ENCODE measurements around the gene CYP3A4.
"Not testable (repeated sequence)": the region's sequence is repeated elsewhere in the genome, so short reads cannot be mapped to it uniquely, and the experiment has no call there.

CYP3A4 gene

DNA sequence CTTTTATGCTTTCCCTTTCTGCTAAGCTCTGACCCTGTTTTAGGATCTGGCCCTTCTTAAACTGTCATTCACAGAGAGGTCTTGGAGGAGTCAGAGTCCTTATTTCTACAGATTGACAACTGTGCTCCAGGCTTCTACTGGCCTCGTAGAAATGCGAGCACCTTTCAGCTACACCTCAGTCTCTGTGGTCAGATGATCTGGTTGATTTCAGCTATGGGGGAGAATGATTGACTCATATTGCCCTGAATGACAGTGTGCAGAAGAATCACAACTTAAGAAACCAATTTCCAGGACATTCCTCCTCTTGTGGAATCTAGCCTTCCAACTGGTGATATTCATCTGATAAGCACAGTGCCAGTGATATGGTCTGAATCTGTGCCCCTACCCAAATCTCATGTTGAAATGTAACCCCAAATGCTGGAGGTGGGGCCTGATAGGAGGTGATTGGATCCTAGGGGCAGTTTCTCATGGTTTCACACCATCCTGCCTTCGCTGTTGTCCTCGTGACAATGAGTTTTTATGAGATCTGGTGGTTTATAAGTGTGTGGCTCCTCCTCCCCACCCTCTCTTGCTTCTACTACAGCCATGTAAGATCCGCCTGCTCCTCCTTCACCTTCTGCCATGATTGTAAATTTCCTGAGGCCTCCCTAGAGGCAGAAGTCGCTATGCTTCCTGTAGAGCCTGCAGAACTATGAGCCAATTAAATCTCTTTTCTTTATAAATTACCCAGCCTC is 35.0 kb downstream of the CYP3A4 start:
- DNase-seq = no peak

- not testable (repeated sequence) for DNase-seq
Observed at GRCh38 chr7:99746915-99747314, 37.1 kb downstream of the CYP3A4 start.

DNA sequence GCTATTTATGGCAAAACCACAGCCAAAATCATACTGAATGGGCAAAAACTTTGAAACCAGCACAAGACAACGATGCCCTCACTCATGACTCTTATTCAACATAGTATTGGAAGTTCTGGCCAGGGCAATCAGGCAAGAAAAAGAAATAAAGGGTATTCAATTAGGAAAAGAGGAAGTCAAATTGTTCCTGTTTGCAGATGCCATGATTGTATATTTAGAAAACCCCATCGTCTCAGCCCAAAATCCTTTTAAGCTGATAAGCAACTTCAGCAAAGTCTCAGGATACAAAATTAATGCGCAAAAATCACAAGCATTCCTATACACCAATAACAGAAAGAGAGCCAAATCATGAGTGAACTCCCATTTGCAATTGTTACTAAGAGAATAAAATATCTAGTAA is 38.6 kb downstream of the CYP3A4 start:
- not testable (repeated sequence) for DNase-seq

DNA sequence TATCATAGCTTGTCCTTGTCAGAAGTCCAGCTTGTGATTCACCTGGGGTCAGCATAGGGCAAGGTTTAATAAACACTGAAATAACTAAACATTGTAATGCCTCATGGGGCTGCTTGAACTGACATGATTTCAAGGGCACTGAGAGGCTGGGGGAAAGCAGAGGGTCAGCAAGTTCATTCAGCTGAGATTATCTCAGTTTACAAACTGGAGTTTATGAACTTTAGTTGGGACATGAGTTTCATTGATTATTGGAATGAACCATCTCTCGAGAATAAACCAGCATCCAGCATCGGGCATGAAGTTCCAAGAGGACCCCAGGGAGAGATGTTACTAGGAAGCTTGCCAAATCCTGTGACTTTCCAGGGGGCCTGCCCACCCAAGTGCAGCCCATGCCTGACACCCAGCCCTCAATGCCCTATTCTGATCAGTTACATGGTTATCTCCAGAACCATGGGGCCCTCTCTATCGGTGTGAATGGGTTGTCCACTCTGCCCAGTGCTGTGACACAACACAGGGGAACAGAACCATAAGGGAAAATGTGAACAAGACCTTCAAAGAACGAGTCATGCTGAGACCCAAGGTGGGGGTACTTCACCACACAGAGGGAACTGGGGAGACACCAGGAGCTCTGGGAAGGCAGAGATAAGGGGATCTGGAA is 41.1 kb downstream of the CYP3A4 start:
- DNase-seq = no peak

- DNase-seq = no peak
Observed at GRCh38 chr7:99741441-99741795, 42.6 kb downstream of the CYP3A4 start.

GRCh38 chr7:99740573-99741440 is 43.2 kb downstream of the CYP3A4 start:
- DNase-seq = no peak

DNA sequence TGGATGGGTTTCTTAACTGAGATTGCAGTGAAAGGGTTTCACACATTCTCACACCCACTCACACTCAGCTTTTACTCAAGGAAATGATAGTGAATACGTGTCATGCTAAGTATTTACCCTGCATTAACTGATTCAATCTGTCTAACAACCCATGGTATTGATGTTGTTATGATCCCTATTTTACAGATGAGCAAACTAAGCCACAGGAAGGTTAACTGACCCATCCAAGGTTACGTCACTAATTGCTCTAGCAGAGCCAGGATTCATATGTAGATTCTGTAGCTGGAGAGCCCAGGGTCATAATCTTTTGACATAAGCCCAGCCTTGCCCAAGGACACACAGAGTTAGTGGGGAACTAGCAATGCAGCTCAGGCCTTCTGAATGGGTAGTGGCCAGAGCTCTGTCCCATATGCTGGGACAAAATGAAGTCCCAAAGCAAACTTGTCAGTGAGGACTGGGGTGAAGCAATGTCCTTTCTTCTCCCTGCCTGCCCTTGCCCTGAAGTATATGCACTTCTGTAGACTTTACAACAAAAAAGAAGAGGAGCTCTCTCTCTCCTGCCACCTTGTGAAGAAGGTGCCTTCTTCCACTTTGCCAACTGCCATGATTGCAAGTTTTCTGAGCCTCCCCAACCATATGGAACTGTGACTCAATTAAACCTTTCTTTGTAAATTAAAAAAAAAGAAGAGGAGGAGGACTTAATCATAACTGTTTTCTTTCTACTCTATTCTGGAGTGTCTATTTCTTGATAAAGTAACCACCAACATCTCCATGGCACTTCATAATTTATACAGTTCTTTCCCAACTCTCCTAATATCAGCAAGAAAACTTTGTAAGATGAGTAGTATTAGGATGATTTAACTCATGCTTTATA is 44.0 kb downstream of the CYP3A4 start:
- DNase-seq = no peak

DNA sequence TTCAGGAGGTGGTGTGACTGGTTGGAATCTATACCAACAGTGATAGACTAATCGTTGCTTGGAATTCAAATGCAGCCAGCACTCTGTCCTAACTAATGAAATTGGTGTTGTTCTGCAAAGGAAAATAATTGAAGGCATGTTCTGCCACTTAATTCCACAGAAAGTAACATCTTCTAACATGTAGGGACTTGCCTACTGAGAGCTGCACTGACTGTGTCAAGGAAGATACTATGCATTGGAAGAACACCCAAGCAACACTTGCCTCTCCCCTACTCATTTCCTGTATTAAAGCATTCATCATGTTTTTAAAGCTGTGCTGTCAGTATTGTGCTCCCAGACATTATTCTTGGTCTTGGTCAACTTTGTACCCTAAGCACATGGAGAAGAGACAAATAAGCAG is 46.3 kb downstream of the CYP3A4 start:
- DNase-seq = no peak

DNA sequence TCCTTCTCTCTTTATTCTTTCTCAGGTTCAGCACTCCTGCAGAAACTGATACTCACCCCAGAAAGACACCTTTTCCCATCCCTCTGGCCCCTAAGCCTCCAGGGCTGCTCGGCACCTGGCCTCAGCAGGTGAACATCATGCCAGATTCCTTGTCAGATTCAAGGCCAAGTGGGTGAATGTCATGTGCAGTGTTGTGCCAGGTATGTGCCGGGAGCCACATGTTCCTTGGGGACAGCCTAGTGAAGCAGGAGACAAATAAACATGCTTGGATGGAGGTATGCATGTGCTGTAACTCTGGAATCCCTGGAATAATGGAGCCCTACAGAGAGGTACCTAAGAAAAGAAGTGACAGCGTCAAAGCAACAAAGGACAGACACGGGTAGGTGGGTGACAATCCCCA is 47.3 kb downstream of the CYP3A4 start:
- not testable (repeated sequence) for DNase-seq

DNA sequence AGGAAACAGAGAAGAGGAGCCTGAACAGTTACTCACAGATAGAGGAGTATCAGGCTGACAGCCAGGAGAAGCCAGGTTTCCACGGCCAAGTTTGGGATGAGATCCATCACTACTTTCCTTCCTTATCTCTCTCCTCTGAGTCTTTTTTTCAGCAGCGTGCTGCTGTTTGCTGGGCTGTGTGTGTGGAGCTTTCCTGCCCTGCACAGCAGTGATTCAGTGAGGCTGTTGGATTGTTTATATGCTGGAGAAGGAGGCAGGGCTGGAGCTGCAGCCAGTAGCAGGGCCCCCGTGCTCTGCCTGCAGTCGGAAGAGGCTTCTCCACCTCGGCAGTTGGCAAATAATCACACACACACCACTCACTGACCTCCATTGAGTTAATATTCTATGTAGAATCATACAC is 49.0 kb downstream of the CYP3A4 start, which contains the start of gene CYP3A7:
TSS of gene CYP3A7 (minus strand) at position 210 of the 400 bp plus-strand sequence. CDS start at position 107, 103 bp downstream.
- no peak for DNase-seq

DNA sequence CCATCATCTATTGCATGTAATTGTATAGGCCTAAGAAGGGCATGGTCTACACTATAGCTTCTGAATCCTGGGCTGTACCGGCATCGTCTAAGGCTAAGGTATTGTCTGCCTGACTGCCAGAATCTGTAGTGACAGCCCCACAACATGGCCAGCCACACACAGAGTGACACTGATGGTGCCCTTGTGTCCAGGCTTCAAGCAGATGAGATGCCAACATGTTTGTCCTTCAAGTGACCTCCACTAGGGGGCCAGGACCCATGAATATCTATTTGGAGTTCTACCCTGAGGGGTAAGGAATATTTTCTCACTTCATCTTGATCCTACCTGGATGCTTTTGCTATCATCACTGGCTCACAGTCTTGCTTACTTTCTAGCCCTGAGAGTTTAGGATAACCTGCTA is 50.5 kb downstream of the CYP3A4 start:
- DNase-seq = peak in 1 of 2 experiments; percentile 2

GRCh38 chr7:99733003-99733402 is 51.0 kb downstream of the CYP3A4 start:
- DNase-seq = no peak

DNA sequence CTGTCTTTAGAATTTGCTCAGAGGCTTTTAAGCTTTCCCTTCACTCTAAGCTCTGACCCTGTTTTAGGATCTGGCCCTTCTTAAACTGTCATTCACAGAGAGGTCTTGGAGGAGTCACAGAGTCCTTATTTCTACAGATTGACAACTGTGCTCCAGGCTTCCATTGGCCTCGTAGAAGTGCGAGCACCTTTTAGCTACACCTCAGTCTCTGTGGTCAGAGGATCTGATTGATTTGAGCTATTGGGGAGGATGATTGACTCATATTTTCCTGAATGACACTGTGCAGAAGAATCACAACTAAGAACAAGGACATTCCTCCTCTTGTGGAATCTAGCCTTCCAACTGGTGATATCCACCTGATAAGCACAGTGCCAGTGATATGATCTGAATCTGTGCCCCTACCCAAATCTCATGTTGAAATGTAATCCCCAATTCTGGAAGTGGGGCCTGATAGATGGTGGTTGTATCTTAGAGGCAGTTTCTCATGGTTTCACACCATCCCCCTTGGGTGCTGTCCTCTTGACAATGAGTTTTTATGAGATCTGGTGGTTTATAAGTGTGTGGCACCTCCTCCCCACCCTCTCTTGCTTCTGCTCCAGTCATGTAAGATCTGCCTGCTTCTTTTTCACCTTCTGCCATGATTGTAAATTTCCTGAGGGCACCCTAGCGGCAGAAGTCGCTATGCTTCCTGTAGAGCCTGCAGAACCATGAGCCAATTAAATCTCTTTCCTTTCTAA is 52.2 kb downstream of the CYP3A4 start:
- no peak for DNase-seq

DNA sequence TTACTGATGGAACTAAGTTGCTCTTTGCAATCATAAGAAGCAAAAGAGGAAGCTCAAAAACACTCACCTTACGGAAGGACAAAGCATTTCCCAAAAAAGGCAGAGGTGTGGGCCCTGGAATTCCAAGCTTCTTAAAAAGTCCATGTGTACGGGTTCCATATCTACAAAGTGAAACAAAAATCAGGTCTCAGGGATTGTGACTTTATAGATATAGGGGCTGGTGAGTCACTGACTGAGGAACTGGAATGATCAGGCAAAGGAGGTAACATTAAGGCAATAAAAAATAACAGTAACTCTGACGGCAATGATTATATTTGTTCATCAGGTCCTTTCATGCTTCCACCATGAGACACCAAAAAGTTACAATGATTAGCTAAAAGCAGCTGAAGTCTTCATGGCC is 53.0 kb downstream of the CYP3A4 start:
- DNase-seq = no peak

- DNase-seq = no peak
Observed at GRCh38 chr7:99730238-99730810, 53.7 kb downstream of the CYP3A4 start.

DNA sequence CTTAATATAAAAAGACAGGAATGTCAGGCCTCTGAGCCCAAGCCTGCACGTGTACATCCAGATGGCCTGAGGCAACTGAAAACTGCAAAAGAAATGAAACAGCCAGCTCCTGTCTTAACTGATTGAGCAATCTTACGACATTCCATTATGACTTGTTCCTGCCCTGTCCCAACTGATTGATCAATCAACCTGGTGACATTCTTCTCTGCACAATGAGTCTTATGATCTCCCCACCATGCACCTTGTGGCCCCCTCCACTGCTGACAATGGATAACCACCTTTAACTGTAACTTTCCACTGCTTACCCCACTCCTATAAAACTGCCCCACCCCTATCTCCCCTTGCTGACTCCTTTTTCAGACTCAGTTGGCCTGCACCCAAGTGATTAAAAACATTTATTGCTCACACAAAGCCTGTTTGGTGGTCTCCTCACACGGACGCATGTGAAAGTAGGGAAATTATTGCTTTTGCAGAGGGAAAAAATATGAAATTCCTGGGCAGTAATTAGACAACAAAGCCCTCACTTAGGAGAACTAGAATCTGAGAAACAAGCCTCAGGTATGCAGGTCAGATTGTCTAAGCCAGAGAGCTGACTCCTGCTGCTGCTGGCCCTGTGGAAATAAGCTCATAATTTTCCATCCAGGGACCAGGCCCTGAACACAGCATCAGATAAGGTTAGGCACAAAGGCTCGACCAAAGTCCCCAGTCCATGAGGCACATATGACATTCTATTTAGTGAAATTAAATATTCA is 54.3 kb downstream of the CYP3A4 start:
- no peak for DNase-seq

DNA sequence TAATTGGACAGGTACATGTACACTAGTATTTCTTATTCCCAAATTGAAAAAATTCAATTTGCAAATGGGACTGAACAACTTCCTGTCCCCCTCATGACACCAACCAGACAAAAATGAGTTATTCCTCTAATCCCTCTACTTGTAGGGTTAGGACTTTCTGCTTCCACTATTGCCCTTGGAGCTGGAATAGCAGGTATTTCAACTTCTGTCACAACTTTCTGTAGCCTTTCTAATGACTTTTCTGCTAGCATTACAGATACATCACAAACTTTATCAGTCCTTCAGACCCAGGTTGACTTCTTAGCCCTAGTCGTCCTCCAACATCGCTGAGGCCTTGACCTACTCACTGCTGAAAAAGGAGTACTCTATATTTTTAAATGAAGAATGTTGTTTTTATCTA is 55.4 kb downstream of the CYP3A4 start:
- no peak for DNase-seq

DNA sequence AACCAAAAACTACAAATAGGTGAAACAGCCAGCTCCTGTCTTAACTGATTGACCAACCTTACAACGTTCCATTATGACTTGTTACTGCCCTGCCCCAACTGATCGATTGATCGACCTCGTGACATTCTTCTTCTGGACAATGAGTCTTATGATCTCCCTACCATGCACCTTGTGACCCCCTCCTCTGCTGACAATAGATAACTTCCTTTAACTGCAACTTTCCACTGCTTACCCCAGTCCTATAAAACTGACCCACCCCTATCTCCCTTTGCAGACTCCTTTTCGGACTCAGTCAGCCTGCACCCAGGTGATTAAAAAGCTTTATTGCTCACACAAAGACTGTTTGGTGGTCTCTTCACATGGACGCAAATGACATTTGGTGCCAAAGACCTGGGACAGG is 60.8 kb downstream of the CYP3A4 start:
- DNase-seq = not testable (repeated sequence)

GRCh38 chr7:99720800-99721595 is 63.0 kb downstream of the CYP3A4 start:
- no peak for DNase-seq
